H1 (cell line): ENCODE results near the gene LANCL2. TPM values are rescaled to one million over a fixed set of nuclear protein-coding genes. Genes with fewer than 3 reads are reported as not detected.

Source experiments
- BACH1 ChIP-seq: IDR thresholded peaks from 2 replicates; pipeline ENCODE4 v1.6.1; 2012; ENCODE audit warnings: low read length, improper control_type of control experiment
- RFX5 ChIP-seq: IDR thresholded peaks from 2 replicates; pipeline ENCODE4 v1.6.1; 2011; ENCODE audit warnings: low read depth, low read length, improper control_type of control experiment, borderline replicate concordance
- SIRT6 ChIP-seq: IDR thresholded peaks from one replicate; pipeline ENCODE4 v1.7.1; 2012; ENCODE audit warnings: low read length, inconsistent platforms
- polyA plus RNA-seq, 7 experiments: library from polyadenylated mRNA; depleted of rRNA in 3 of 7; stranded (reverse) in 5 of 7; unstranded in 2 of 7; fragments of >200 nt in 5 of 7; fragments of 200-250 nt in 2 of 7; gene quantifications; 1 replicate in 5 of 7; 2 replicates in 1 of 7; 4 replicates in 1 of 7; pipeline versions ENCODE4 v1.2.1 to v1.2.3, GENCODE V29; 2011 to 2013; ENCODE audit warnings: missing spikeins in 2 of 7, mixed read lengths in 2 of 7
- total RNA-seq: library from RNA; stranded (reverse); fragmentation: NEBNext Ultra II Directional; extraction: Animal tissue kit (Norgen Biotek cat#: 25700); gene quantifications from 2 replicates; pipeline ENCODE4 v1.2.1, GENCODE V29; 2021
- TF ChIP-seq, protein P1 (sequence below): IDR thresholded peaks from 2 replicates; pipeline ENCODE4 v1.6.1; 2011; ENCODE audit warnings: low read length, improper control_type of control experiment

The LANCL2 gene
- total and polyA plus RNA-seq, 2 of the 8 experiments (the other 6 are each of a cell fraction or from before 2014, with no cell fraction given) = 9.2 to 9.5 TPM

DNA sequence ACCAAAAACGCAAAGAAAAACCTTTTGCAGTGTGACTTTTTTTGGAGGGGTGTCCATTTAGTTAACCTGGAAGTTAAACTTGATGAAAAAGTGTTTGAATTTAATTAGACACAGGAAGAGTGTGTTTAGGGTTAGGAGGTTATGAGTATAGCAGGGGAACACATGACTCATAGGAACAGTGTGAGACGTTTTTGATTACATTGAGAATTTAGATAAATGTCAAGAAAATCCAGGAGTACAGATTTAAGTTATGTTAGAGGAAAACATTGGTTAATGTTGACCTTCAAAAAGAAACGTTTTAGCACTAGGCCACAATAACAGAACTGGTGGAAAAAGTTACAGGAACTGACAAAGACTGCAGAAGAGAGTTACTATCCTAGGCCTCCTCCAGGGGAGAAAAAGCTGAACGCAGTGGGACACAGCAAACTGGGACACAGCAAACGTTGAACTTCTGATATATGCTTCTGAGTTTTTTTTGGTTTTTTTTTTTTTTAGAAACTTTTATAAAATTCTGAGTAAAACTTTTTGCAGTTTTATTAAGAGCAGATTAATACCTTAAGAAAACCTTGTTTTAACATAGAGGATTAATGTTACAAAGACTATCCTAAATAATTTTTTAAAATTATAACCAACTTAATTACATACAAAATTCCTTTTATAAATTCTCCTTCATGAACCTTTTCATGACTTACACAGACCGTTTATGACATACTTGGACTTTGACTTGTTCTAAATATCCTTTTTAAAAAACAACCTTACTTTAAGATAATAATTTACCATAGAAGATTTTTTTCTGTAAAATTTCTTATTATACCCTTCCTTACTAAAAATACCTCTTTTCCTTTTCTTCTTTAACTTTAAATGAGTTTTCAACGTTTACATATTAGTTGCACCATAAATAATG lies 22.2 kb downstream of the LANCL2 start (continued):
- TF ChIP-seq SIRT6 (no peak), RFX5 (no peak), BACH1 (no peak)
- TF ChIP-seq, protein P1, sequence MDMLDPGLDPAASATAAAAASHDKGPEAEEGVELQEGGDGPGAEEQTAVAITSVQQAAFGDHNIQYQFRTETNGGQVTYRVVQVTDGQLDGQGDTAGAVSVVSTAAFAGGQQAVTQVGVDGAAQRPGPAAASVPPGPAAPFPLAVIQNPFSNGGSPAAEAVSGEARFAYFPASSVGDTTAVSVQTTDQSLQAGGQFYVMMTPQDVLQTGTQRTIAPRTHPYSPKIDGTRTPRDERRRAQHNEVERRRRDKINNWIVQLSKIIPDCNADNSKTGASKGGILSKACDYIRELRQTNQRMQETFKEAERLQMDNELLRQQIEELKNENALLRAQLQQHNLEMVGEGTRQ = no peak
